Neural progenitor cell (in vitro differentiated cells): ENCODE data around the gene PSEN1. TPM values are rescaled to one million over a fixed set of nuclear protein-coding genes. Genes with fewer than 3 reads are reported as not detected.

Experiments used
- DNase-seq: peaks from one replicate; pipeline ENCODE4 v3.0.0-alpha.2; 2016; ENCODE audit warnings: low spot score
- H2AFZ ChIP-seq: fragments of 200-600 bp; sonication (generic); replicated peaks from 2 replicates; pipeline ENCODE4 v1.6.1; 2016; ENCODE audit warnings: antibody characterized with exemption
- H3F3A ChIP-seq: fragments of 200-600 bp; sonication (generic); 2 replicates; pipeline ENCODE4 v1.6.1; 2016; ENCODE audit warnings: antibody characterized with exemption, low read depth
- H3K27ac ChIP-seq: fragments of 200-600 bp; sonication (generic); 2 replicates; pipeline ENCODE4 v1.5.1; 2016; ENCODE audit warnings: mild to moderate bottlenecking
- H3K27me3 ChIP-seq: fragments of 200-600 bp; sonication (generic); 2 replicates; pipeline ENCODE4 v1.6.1; 2016; ENCODE audit warnings: mild to moderate bottlenecking, moderate library complexity
- H3K36me3 ChIP-seq: fragments of 200-600 bp; sonication (generic); 2 replicates; pipeline ENCODE4 v1.5.1; 2016
- H3K4me1 ChIP-seq: fragments of 200-600 bp; sonication (generic); 2 replicates; pipeline ENCODE4 v1.6.1; 2016; ENCODE audit warnings: mixed run types
- H3K4me2 ChIP-seq: fragments of 200-600 bp; sonication (generic); 2 replicates; pipeline ENCODE4 v1.6.1; 2016
- H3K4me3 ChIP-seq: fragments of 200-600 bp; sonication (generic); 2 replicates; pipeline ENCODE4 v1.5.1; 2016
- H3K79me2 ChIP-seq: fragments of 200-600 bp; sonication (generic); 2 replicates; pipeline ENCODE4 v1.6.1; 2016; ENCODE audit warnings: low read depth
- H3K9ac ChIP-seq: fragments of 200-600 bp; sonication (generic); 2 replicates; pipeline ENCODE4 v1.6.1; 2016
- H3K9me3 ChIP-seq: fragments of 200-600 bp; sonication (generic); 2 replicates; pipeline ENCODE4 v1.5.1; 2016; ENCODE audit warnings: low read depth
- H4K20me1 ChIP-seq: fragments of 200-600 bp; sonication (generic); 2 replicates; pipeline ENCODE4 v1.6.1; 2016; ENCODE audit warnings: low read depth
- H3K27ac Mint-ChIP-seq: 3 replicates; pipeline ENCODE4 v1.8.0; 2021; ENCODE audit warnings: mixed read lengths
- H3K27me3 Mint-ChIP-seq: 2 replicates; pipeline ENCODE4 v1.8.0; 2022; ENCODE audit warnings: low read depth, mild to moderate bottlenecking, inconsistent platforms, moderate library complexity, mixed read lengths; ENCODE audit not compliant: insufficient read depth
- H3K36me3 Mint-ChIP-seq: 3 replicates; pipeline ENCODE4 v1.8.0; 2021; ENCODE audit warnings: mixed read lengths
- H3K4me1 Mint-ChIP-seq: 3 replicates; pipeline ENCODE4 v1.8.0; 2021; ENCODE audit warnings: mixed read lengths
- H3K4me3 Mint-ChIP-seq: 3 replicates; pipeline ENCODE4 v1.8.0; 2021; ENCODE audit warnings: mild to moderate bottlenecking, moderate library complexity, mixed read lengths
- H3K9me3 Mint-ChIP-seq: 3 replicates; pipeline ENCODE4 v1.8.0; 2020; ENCODE audit warnings: mixed read lengths
- EZH2 ChIP-seq: fragments of 200-600 bp; sonication (generic); IDR thresholded peaks from 2 replicates; pipeline ENCODE4 v1.6.1; 2017; ENCODE audit warnings: antibody characterized with exemption, mild to moderate bottlenecking, moderate library complexity
- EZH2phosphoT487 ChIP-seq: fragments of 200-600 bp; sonication (generic); IDR thresholded peaks from 2 replicates; pipeline ENCODE4 v1.6.1; 2017; ENCODE audit warnings: antibody characterized with exemption
- total RNA-seq: library from RNA; depleted of rRNA; stranded (reverse); fragments of >200 nt; gene quantifications from 2 replicates; pipeline ENCODE4 v1.2.3, GENCODE V29; 2015; ENCODE audit warnings: low replicate concordance
- TF ChIP-seq, protein P1 (sequence below): fragments of 200-600 bp; sonication (generic); IDR thresholded peaks from 2 replicates; pipeline ENCODE4 v1.5.1; 2017; ENCODE audit warnings: antibody characterized with exemption, mild to moderate bottlenecking

PSEN1 gene
- total RNA-seq, 1 donor from 2014 or later: 80.5 TPM

DNA sequence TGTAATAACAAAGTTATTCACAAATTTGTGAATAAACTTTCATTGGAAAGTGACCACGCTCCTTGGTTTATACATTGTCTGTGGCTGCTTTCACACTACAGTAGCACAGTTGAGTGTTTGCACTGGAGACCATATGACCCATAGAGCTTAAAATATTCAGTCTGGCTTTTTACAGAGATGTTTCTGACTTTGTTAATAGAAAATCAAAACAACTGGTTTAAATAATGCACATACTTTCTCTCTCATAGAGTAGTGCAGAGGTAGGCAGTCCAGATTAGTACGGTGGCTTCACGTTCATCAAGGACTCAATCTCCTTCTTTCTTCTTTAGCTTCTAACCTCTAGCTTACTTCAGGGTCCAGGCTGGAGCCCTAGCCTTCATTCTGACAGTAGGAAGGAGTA lies 36.2 kb downstream of the PSEN1 start:
- no peak overlapping the region for H3K27ac Mint-ChIP-seq
- no peaks in the 10 kb centered on the region for H3K27me3 Mint-ChIP-seq
- no peak for TF ChIP-seq EZH2phosphoT487
- TF ChIP-seq, protein P1, sequence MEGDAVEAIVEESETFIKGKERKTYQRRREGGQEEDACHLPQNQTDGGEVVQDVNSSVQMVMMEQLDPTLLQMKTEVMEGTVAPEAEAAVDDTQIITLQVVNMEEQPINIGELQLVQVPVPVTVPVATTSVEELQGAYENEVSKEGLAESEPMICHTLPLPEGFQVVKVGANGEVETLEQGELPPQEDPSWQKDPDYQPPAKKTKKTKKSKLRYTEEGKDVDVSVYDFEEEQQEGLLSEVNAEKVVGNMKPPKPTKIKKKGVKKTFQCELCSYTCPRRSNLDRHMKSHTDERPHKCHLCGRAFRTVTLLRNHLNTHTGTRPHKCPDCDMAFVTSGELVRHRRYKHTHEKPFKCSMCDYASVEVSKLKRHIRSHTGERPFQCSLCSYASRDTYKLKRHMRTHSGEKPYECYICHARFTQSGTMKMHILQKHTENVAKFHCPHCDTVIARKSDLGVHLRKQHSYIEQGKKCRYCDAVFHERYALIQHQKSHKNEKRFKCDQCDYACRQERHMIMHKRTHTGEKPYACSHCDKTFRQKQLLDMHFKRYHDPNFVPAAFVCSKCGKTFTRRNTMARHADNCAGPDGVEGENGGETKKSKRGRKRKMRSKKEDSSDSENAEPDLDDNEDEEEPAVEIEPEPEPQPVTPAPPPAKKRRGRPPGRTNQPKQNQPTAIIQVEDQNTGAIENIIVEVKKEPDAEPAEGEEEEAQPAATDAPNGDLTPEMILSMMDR: no peak
- TF ChIP-seq EZH2: no peak
- Histone ChIP-seq H3K9ac (no peak overlapping the region), H3K27ac (no peak overlapping the region), H3K4me1 (no peaks in the 10 kb centered on the region), H3K4me3 (no peak overlapping the region), H3K36me3 (peaks cover 21% of the 10 kb centered on the region), H3K4me2 (no peak overlapping the region), H2AFZ (no peak overlapping the region), H3K79me2 (no peaks in the 10 kb centered on the region), H3K9me3 (no peaks in the 10 kb centered on the region), H3F3A (peaks cover 7% of the 10 kb centered on the region), H4K20me1 (no peaks in the 10 kb centered on the region), H3K27me3 (no peaks in the 10 kb centered on the region)
- peaks cover 31% of the 10 kb centered on the region for H3K36me3 Mint-ChIP-seq
- peaks cover 6% of the 10 kb centered on the region for H3K4me1 Mint-ChIP-seq
- H3K9me3 Mint-ChIP-seq: no peaks in the 10 kb centered on the region
- no peak for DNase-seq
- H3K4me3 Mint-ChIP-seq: no peak overlapping the region

DNA sequence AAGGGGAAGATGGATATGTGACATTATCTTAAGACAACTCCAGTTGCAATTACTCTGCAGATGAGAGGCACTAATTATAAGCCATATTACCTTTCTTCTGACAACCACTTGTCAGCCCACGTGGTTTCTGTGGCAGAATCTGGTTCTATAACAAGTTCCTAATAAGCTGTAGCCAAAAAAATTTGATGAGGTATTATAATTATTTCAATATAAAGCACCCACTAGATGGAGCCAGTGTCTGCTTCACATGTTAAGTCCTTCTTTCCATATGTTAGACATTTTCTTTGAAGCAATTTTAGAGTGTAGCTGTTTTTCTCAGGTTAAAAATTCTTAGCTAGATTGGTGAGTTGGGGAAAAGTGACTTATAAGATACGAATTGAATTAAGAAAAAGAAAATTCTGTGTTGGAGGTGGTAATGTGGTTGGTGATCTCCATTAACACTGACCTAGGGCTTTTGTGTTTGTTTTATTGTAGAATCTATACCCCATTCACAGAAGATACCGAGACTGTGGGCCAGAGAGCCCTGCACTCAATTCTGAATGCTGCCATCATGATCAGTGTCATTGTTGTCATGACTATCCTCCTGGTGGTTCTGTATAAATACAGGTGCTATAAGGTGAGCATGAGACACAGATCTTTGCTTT lies 36.9 kb downstream of the PSEN1 start:
- no peak overlapping the region for H3K4me2 ChIP-seq
- H3K4me1 ChIP-seq: no peaks in the 10 kb centered on the region
- Mint-ChIP-seq H3K36me3 (peaks cover 30% of the 10 kb centered on the region), H3K9me3 (no peaks in the 10 kb centered on the region), H3K27me3 (no peaks in the 10 kb centered on the region), H3K4me3 (no peak overlapping the region), H3K4me1 (peaks cover 6% of the 10 kb centered on the region), H3K27ac (no peak overlapping the region)
- H2AFZ ChIP-seq: no peak overlapping the region
- H3K36me3 ChIP-seq: peaks cover 21% of the 10 kb centered on the region
- H4K20me1 ChIP-seq: no peaks in the 10 kb centered on the region
- no peak overlapping the region for H3K4me3 ChIP-seq
- no peak overlapping the region for H3K9ac ChIP-seq
- peaks cover 7% of the 10 kb centered on the region for H3F3A ChIP-seq
- no peaks in the 10 kb centered on the region for H3K9me3 ChIP-seq
- DNase-seq: peak; percentile 35
- no peaks in the 10 kb centered on the region for H3K79me2 ChIP-seq
- no peak for TF ChIP-seq EZH2phosphoT487
- TF ChIP-seq, protein P1: peak; percentile 57
- no peak overlapping the region for H3K27ac ChIP-seq
- H3K27me3 ChIP-seq: no peaks in the 10 kb centered on the region

DNA sequence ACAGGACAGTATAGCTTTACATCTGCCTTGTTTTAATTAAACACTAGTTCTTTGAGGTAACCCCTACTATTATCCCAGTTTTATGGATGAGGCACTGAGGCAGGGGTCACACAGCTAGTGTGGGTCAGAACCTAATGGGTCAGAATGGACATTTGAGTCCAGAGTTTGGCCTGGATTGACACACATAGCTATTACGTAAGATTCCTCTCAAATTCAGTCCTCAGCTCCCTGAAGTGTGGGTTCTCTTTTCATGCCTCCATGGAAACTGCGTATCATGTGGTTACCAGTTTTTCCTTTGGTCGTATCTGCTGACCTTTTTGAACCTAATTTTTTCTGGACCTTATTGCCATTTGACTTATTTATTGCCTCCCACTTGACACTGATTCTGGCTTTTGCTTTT lies 40.4 kb downstream of the PSEN1 start:
- H3K36me3 ChIP-seq: peaks cover 23% of the 10 kb centered on the region
- H3K4me2 ChIP-seq: no peak overlapping the region
- H3K27ac Mint-ChIP-seq: no peak overlapping the region
- H3K79me2 ChIP-seq: no peaks in the 10 kb centered on the region
- no peaks in the 10 kb centered on the region for H3K4me1 ChIP-seq
- H3K27ac ChIP-seq: no peak overlapping the region
- peaks cover 26% of the 10 kb centered on the region for H3K36me3 Mint-ChIP-seq
- no peaks in the 10 kb centered on the region for H3K9me3 ChIP-seq
- no peak overlapping the region for H3K4me3 ChIP-seq
- H3K27me3 Mint-ChIP-seq: peaks cover 2% of the 10 kb centered on the region
- H3K9me3 Mint-ChIP-seq: no peaks in the 10 kb centered on the region
- no peak overlapping the region for H2AFZ ChIP-seq
- DNase-seq: no peak
- no peak overlapping the region for H3K4me3 Mint-ChIP-seq
- no peaks in the 10 kb centered on the region for H4K20me1 ChIP-seq
- peaks cover 2% of the 10 kb centered on the region for H3K4me1 Mint-ChIP-seq
- no peak for TF ChIP-seq EZH2phosphoT487
- no peak for TF ChIP-seq EZH2
- TF ChIP-seq, protein P1: no peak
- peaks cover 7% of the 10 kb centered on the region for H3F3A ChIP-seq
- H3K27me3 ChIP-seq: no peaks in the 10 kb centered on the region
- H3K9ac ChIP-seq: no peak overlapping the region
